Measurements from ENCODE around the gene KLF16. TPM values are rescaled to one million over a fixed set of nuclear protein-coding genes. Genes with fewer than 3 reads are reported as not detected.

Gene KLF16
- total RNA-seq, 1 donor from 2014 or later = 6.4 TPM

GRCh38 chr19:1868971-1869370 is 5.6 kb upstream of the KLF16 start:
- Histone ChIP-seq H3K27me3 (ENCODE audit: low read depth) (no peaks in the 10 kb centered on the region), H3K27ac (replicated peaks) (no peak overlapping the region), H3K9me3 (replicated peaks) (no peaks in the 10 kb centered on the region), H3K4me3 (no peak overlapping the region), H3K36me3 (peaks cover 3% of the 10 kb centered on the region), H3K4me1 (peaks cover 38% of the 10 kb centered on the region)
- TF ChIP-seq CTCF (IDR thresholded peaks at IDR 0.05; ENCODE audit: borderline replicate concordance) = no peak
- no peak for DNase-seq
- intact Hi-C loops (cut with micrococcal nuclease) = no loop called here

- no peak for DNase-seq
- Histone ChIP-seq H3K27me3 (ENCODE audit: low read depth) (no peaks in the 10 kb centered on the region), H3K27ac (replicated peaks) (no peak overlapping the region), H3K9me3 (replicated peaks) (no peaks in the 10 kb centered on the region), H3K4me1 (peaks cover 24% of the 10 kb centered on the region), H3K4me3 (no peak overlapping the region), H3K36me3 (no peaks in the 10 kb centered on the region)
- TF ChIP-seq CTCF (IDR thresholded peaks at IDR 0.05; ENCODE audit: borderline replicate concordance) = no peak
- intact Hi-C loops (cut with micrococcal nuclease) = no loop called here
Observed at GRCh38 chr19:1867349-1867724, 4.0 kb upstream of the KLF16 start.

GRCh38 chr19:1866693-1867348 is 3.4 kb upstream of the KLF16 start:
- peaks cover 24% of the 10 kb centered on the region for H3K4me1 ChIP-seq
- H3K4me3 ChIP-seq = no peak overlapping the region
- DNase-seq = no peak
- H3K36me3 ChIP-seq = no peaks in the 10 kb centered on the region
- intact Hi-C loops (cut with micrococcal nuclease) = no loop called here
- H3K27ac ChIP-seq (replicated peaks) = no peak overlapping the region
- H3K9me3 ChIP-seq (replicated peaks) = no peaks in the 10 kb centered on the region
- no peak for TF ChIP-seq CTCF (IDR thresholded peaks at IDR 0.05; ENCODE audit: borderline replicate concordance)
- no peaks in the 10 kb centered on the region for H3K27me3 ChIP-seq (ENCODE audit: low read depth)

GRCh38 chr19:1865172-1866010 is 2.0 kb upstream of the KLF16 start:
- intact Hi-C loops (cut with micrococcal nuclease) = no loop called here
- TF ChIP-seq CTCF (IDR thresholded peaks at IDR 0.05; ENCODE audit: borderline replicate concordance) = no peak

GRCh38 chr19:1864480-1865171 is 1.2 kb upstream of the KLF16 start:
- no peaks in the 10 kb centered on the region for H3K9me3 ChIP-seq (replicated peaks)
- H3K4me1 ChIP-seq = peaks cover 43% of the 10 kb centered on the region
- intact Hi-C loops (cut with micrococcal nuclease) = no loop called here
- peak; percentile 89 for TF ChIP-seq CTCF (IDR thresholded peaks at IDR 0.05; ENCODE audit: borderline replicate concordance)
- H3K36me3 ChIP-seq = no peaks in the 10 kb centered on the region
- DNase-seq = peak; percentile 75
- H3K27ac ChIP-seq (replicated peaks) = peak overlapping the region; percentile 95
- H3K27me3 ChIP-seq (ENCODE audit: low read depth) = no peaks in the 10 kb centered on the region
- H3K4me3 ChIP-seq = peak overlapping the region; percentile 96

More at GRCh38 chr19:1865172-1866010, 2.0 kb upstream of the KLF16 start:
- H3K4me1 ChIP-seq = peaks cover 35% of the 10 kb centered on the region
- peak overlapping the region; percentile 96 for H3K4me3 ChIP-seq
- no peak for DNase-seq
- no peaks in the 10 kb centered on the region for H3K9me3 ChIP-seq (replicated peaks)
- H3K27ac ChIP-seq (replicated peaks) = peak overlapping the region; percentile 95
- no peaks in the 10 kb centered on the region for H3K36me3 ChIP-seq
- H3K27me3 ChIP-seq (ENCODE audit: low read depth) = no peaks in the 10 kb centered on the region
